ENCODE measurements around the gene ZDHHC14. TPM values are rescaled to one million over a fixed set of nuclear protein-coding genes. Genes with fewer than 3 reads are reported as not detected.
"Not testable (repeated sequence)": the region's sequence is repeated elsewhere in the genome, so short reads cannot be mapped to it uniquely, and the experiment has no call there.

Gene ZDHHC14
- total and polyA plus RNA-seq, 8 donors: 8.2 to 33.2 (median 25.8) TPM

GRCh38 chr6:157460182-157460999 is 79.4 kb downstream of the ZDHHC14 start:
- H3K9me3 ChIP-seq: no peaks in the 10 kb centered on the region
- peaks cover 0 to 13% of the 10 kb centered on the region in 2 donors for H3K4me1 ChIP-seq
- H3K4me3 ChIP-seq: no peak overlapping the region
- intact Hi-C loops (cut with DNase I): no loop called here
- ATAC-seq (no peak), DNase-seq (no peak)
- no peaks in the 10 kb centered on the region for H3K27me3 ChIP-seq
- peak overlapping the region; percentile 10 to 33 for H3K27ac ChIP-seq
- no peaks in the 10 kb centered on the region for H3K36me3 ChIP-seq
- no peak for TF ChIP-seq CTCF (IDR thresholded peaks at IDR 0.05)

GRCh38 chr6:157461000-157461915 is 80.3 kb downstream of the ZDHHC14 start:
- H3K36me3 ChIP-seq: no peaks in the 10 kb centered on the region

GRCh38 chr6:157462956-157463742 is 82.2 kb downstream of the ZDHHC14 start:
- Histone ChIP-seq H3K27me3 (no peaks in the 10 kb centered on the region), H3K4me3 (no peak overlapping the region), H3K36me3 (no peaks in the 10 kb centered on the region), H3K9me3 (no peaks in the 10 kb centered on the region), H3K27ac (peak overlapping the region in 1 of 2 donors; percentile 21), H3K4me1 (peaks cover 0 to 13% of the 10 kb centered on the region in 2 donors)
- DNase-seq: no peak
- intact Hi-C loops (cut with DNase I): no loop called here
- ATAC-seq: no peak
- TF ChIP-seq CTCF (IDR thresholded peaks at IDR 0.05): no peak

More at GRCh38 chr6:157461000-157461915, 80.3 kb downstream of the ZDHHC14 start:
- ATAC-seq (peak; percentile 37), DNase-seq (peak in 1 of 4 donors; percentile 42)
- peak overlapping the region; percentile 10 to 33 for H3K27ac ChIP-seq
- peak in 1 of 2 donors; percentile 14 for TF ChIP-seq CTCF (IDR thresholded peaks at IDR 0.05)
- H3K4me1 ChIP-seq: peaks cover 0 to 13% of the 10 kb centered on the region in 2 donors
- no peaks in the 10 kb centered on the region for H3K9me3 ChIP-seq
- H3K27me3 ChIP-seq: no peaks in the 10 kb centered on the region
- no peak overlapping the region for H3K4me3 ChIP-seq
- intact Hi-C loops (cut with DNase I): no loop called here

GRCh38 chr6:157463743-157464135 is 82.7 kb downstream of the ZDHHC14 start:
- H3K27me3 ChIP-seq; H3K4me3 ChIP-seq; H3K9me3 ChIP-seq; H3K27ac ChIP-seq; H3K36me3 ChIP-seq; DNase-seq; intact Hi-C loops (cut with DNase I); ATAC-seq: not testable (repeated sequence)
- H3K4me1 ChIP-seq: peaks cover 0 to 13% of the 10 kb centered on the region in 2 donors

Measured in left lung (tissue), 10 donors.